NK-92 (cell line): ENCODE measurements around the gene TTF2.
A peak's percentile ranks its signal among the peaks of the same experiment; 100 is the strongest.

Experiments
- DNase-seq: peaks from one replicate; lab custom pipeline; 2025; ENCODE audit not compliant: unreplicated experiment; lab: John Stamatoyannopoulos, UW

The TTF2 gene

DNA sequence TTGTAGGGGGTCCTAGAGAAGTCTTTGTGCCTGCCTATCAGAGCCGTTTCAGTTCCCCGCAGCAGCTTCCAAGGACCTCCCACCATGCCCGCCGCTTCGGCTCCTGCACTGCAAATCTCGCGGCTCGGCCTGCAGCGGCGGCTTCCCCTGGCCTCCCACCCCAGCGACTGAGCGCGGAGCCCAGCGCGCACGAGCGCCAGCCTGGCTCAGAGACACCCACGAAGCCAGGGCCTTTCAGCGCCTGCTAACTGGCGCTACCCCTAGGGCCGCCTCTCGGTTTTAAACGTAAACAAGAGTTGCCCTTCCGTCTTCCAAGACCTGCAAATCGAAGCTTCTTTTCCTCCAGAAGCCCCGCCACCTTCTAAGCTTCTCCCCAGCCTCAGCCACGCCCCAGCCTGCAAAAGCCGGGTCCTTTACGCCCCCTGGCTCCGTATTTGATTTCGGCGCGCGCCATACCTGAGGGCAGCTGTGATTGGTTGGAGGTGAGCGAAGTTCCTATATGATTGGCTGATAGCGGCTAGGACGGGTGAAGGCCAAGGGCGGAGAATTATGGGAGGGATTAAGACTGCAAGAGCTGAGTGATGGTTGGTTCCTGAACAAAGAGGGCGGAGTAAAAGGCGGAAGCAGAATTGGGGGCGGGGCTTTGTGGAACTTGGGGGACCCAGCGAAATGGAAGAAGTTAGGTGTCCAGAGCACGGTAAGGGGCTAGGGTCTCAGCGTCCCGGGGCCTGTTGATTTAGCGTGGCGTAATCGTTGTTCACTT, at the start of gene TTF2:
Gene TTF2, plus strand, starts transcription at position 649 of the 763 bp plus-strand sequence. Its CDS starts 21 bp downstream, at position 670.
- DNase-seq = peak; percentile 84

DNA sequence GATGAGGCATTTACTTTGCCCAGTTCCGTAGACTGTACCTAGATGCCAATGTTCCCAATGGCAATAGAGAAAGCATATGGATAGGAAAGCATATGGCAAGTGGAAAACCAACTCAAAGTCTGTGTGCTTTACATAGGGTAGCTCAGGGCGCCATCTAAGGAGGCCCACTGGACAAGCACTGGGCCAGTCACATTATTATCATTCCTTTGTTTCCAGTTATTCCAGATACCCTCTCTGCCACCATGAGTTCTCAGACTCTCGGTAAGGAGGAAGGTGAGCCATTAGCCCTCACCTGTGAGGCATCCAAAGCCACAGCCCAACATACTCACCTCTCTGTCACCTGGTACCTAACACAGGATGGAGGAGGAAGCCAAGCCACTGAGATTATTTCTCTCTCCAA, 48.8 kb upstream of the TTF2 start:
- no peak for DNase-seq

DNA sequence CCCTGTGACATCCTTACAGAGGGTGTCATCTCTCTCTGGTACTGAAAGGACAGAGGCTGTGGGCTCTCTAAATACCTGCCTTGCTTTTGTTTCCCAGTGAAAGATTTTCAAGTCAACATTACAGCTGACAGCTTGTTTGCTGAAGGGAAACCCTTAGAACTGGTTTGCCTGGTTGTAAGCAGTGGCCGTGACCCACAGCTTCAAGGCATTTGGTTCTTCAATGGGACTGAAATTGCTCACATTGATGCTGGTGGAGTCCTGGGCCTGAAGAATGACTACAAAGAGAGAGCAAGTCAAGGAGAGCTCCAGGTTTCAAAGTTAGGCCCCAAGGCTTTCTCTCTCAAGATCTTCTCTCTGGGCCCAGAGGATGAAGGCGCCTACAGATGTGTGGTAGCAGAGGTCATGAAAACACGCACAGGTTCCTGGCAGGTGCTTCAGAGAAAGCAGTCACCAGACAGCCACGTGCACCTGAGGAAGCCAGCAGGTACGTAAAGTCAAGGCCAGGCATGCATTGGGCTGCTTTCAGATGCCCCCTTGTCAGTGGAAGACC, 46.7 kb upstream of the TTF2 start:
- no peak for DNase-seq

DNA sequence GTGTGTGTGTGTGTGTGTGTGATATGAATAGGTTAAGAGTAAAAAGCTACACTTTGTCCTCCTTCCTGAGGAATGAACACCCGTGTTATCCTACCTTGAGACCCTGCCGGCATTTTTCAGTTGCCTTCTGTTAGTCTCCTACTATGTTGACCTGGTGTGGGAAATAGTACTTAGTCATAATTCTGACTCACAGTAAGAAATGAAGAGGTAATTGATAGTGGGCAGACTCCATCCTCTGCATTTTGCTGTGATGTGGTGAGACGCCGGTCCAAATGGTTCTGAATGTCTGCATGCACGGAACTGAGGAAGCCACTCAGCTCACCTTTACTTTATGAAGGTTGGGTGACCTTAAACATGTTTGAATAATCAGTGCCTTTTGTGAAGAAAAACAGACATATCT, 45.9 kb upstream of the TTF2 start:
- DNase-seq = no peak

DNA sequence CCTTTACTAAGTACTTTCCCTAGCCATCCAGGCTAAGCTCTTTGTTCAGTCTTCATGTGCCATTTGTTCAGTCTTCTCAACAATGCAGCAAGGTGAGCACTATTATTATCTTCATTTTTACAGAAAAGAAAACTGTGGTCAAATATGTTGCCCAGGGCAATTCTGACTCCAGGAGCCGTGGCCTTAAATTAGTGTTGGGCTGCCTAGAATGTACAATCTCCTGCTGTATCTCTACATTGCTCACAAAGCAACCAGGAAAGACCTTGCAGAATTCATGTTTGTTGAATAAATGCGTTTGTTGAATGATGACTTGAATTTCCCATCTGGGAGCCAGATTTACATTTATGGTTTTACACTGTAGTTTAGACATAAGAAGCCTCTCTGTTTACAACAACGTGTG, 44.4 kb upstream of the TTF2 start:
- DNase-seq = no peak

DNA sequence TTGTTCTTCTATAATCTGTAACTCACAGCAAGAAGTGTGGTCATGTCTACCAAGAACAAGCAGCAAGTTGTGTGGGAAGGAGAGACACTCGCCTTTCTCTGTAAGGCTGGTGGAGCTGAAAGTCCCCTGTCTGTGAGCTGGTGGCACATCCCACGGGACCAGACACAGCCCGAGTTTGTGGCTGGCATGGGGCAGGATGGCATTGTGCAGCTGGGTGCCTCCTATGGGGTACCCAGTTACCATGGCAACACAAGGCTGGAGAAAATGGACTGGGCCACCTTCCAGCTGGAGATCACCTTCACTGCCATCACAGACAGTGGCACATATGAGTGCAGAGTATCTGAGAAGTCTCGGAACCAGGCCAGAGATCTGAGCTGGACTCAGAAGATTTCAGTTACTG, 43.1 kb upstream of the TTF2 start:
- DNase-seq = no peak

DNA sequence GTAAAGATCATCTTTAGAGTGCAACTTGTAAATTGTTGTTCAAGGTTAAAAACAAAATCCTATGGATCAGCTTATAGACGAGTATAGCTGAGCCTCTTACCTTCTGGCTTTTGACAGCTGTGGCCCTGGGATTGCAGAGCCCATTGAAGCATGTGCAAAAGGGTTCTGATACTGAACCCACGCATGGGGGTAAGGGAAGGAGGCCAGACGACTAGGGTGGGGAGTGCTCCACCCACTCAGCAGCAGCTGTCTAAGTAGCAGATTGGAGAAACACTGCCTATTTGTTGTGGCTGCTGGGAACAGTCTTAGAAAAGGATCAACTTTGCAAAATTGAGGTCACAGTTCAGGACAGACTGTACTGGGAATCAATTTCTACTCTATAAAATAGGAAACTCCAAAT, 42.5 kb upstream of the TTF2 start:
- DNase-seq = no peak

DNA sequence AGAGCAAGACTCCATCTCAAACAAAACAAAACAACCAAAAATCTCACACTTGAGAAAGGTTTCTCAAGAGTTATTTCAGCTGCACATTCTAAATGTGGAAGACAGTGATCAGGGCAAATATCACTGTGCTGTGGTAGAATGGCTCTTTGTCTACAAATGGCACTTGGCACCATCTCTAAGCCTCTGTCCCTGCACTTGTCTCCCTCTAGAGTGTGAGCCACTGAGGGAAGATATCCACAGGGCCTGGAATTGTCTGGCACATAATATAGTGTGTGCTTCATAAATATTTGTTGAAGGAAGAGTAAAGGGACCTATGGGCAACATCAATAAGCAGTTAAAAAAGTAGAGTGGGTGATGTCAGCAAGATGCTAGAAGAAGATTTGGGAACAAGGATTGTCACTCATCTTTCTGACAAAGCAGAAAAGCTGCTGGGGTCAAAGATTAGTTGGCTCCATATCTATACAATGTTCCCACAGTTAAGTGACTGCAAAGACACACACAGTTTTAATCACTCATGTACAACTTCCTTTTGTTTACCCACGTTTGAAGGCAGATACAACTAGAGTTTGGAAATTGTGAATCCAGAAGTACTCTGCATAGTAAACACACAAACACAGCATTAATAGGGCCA, 39.5 kb upstream of the TTF2 start:
- no peak for DNase-seq

DNA sequence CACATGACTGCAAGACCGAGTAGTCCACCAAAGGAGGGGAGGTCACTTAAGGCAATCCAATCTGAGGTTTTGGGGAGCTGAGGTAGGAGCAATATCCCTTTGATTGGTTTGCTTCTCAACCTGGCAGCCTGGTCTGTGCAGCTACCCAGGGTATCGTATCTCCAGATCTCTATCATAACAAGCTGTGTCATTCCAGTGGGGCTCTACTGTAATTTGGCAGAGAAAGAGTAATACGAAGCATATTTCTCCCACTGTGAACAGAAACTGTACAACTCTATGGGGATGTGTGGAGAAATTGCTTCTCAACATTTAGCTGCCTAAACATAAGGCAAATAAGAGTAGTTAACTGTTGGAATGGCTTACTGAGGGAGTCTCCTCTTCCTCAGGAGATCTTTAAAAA, 38.0 kb upstream of the TTF2 start:
- no peak for DNase-seq

DNA sequence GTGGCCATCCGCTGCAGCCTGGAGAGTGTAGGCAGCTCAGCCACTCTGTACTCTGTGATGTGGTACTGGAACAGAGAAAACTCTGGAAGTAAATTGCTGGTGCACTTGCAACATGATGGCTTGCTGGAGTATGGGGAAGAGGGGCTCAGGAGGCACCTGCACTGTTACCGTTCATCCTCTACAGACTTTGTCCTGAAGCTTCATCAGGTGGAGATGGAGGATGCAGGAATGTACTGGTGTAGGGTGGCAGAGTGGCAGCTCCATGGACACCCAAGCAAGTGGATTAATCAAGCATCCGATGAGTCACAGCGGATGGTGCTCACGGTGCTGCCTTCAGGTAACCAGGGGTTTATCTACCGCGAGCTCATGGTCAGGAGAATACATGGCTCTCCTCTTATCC, 34.6 kb upstream of the TTF2 start:
- DNase-seq = no peak

DNA sequence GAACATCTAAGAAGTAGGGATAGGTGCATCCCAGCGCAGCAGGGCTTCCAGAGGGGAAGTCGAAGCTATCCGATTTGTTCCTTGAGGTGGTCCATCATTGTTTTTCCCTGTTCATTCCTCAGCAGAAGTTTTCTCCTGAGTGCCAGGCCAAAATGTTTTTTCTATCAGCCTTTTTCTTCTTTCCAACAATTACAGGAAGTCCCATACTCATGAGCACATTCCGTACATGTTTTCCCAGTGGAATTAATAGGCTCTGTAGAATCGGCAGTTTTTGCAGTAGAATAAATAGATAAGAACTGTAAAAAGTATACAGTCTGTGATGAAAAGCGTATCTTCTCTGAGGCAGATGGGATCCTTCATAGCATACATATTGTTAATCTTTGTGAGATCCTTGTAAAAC, 33.8 kb upstream of the TTF2 start:
- no peak for DNase-seq

DNA sequence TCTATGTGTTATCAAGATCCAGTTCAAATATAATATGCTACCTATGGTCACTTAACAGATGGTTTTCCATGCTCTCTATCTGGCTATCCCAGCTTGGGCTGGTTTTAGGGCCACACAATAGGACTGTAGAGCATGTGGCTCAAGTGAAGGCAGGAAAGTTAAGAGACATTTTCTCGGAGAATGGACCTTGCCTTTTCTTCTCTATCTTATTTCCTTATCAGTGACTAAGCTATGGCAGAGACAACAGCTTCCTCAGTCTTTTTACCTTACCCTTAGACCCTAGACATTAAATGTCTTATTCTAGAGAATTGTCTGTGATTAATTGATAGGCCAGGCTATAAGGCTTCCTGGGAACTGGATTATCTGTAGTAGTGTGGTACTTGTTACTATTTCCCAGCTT, 30.4 kb upstream of the TTF2 start:
- no peak for DNase-seq

DNA sequence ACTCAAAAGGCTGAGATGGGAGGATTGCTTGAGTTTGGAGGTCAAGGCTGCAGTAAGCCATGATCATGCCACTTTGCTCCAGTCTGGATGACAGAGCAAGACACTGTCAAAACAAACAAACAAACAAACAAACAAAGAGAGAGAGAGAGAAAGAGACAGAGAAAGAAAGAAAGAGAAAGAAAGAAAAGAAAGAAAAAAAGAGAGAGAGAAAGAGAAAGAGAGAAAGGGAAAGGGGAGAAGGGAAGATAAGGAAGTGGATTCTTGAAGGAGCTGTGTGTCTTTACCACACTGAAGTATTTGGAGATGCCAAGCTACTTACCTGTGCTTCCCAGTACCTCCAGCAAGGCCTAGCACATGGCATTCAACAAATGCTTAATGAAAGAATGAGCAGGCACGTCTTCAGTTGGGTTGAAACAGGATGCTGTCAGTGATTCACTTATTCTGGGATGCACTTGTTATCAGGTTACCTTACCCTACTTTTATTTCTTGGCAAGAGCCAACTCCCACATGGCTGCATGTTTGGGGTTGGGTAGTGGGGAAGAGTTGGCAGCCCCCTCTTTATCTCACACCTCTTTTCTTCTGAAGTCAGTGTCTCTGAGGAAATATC, 29.8 kb upstream of the TTF2 start:
- DNase-seq = no peak

DNA sequence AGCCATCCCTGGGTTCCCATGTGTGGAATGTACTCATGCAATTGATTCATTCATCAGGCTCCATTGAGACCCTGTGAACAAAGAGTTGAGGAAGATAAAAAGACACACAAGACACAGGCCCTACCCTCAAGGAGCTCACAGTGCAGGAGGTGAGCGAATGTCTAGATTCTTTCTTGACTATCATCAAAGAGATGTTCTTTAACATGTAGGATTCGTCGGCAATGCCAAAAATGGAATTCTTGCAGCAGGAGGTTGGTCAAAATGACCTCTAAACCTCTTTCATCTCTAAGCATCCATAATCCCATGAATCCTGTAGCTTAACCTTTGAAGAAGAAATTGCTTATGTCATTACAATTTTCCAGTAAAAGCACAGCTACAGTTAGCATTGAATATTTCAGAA, 27.9 kb upstream of the TTF2 start:
- no peak for DNase-seq

DNA sequence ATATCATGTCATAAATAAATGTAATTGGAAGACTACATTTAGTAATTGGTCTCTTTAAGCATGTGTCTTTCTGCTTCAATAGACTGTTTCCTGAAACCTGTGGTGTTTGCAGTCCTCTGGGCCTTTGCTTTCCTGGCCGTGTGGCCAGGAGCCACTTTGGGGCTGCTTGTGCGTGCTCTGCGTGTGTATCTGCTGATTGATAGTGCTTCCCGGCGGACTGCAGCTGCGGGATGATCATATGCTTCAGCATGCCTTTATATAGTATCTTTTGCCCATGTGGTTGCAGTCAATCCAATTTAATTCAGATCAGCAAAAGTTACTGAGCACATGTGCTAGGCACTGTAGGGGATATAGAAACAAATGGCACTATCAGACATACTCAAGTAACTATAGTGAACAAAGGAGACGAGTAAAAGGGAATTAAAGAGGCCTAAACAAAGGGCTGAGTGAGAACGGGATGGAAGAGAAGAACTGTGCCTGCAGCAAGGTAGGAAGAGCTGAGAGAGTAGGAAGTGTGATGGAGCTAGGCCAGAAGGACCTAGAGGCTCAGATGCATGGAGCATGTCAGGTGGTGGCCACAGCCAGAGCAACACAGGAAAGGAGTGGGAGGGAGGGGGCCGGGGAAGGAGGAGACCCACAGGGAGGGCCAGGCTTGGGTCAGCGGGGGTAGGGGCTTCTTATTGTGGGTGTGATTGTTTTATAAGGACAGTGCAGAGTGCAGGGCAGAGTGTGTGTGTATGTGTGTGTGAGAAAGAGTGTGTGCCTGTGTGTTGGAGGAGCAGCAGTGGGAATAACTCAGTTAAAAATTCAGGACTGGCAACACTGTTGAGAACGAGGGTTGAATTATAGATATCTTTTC, 27.2 kb upstream of the TTF2 start:
- no peak for DNase-seq

DNA sequence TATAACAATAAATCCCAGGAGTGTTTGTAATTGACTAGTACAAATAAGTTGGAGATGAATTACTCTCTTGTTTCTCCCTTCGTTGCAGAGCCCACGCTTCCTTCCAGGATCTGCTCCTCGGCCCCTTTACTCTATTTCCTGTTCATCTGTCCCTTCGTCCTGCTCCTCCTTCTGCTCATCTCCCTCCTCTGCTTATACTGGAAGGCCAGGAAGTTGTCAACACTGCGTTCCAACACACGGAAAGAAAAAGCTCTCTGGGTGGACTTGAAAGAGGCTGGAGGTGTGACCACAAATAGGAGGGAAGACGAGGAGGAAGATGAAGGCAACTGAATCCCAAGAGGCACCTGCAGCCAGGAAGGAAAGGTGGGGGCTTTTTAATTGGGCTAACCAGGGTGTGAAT, 26.4 kb upstream of the TTF2 start:
- DNase-seq = no peak

DNA sequence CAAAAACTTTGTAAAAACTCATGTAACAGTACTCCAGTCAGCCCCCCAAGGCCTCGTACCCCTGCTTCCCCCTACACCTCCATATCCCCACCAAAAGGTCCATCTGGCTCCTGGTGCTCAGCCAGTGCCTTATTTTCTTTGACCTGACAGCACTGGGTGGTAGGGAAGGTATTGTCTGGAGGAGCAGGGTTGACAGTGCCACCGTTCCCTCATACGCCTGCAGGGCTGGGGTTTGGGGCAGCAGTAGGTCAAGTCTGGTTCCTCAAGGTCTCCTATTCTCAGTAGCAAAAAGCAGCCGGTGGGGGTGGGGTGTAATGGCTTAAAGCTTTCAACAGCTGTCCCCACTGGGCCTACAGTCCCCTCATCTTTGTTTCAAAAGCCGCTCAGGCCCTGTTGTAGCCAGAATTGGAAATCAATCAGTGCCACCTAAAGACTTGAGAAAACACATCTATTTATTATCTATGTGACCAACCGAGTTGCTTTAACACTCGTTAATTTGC, 25.3 kb upstream of the TTF2 start:
- DNase-seq = no peak

DNA sequence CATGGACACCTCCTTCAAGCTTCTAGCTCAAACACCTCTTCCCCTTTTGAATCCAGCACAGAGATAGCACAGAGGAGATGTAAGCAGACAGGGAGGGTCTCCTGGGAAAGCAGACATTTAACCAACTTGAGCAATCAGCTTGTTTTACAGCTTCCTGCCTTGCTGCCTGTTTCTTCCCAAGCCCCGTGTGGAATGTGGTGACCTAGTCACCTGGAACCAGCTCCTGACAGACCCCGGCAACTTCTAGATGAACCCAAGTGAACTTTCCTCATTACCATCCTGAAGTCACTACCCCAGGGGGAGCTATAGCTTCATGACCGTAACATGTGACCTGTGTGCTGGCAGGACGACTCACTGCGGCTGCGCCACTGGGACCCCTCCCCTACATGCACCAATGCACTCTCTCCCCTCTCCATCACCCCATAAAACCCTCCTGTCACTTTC, 24.1 kb upstream of the TTF2 start:
- DNase-seq = no peak

DNA sequence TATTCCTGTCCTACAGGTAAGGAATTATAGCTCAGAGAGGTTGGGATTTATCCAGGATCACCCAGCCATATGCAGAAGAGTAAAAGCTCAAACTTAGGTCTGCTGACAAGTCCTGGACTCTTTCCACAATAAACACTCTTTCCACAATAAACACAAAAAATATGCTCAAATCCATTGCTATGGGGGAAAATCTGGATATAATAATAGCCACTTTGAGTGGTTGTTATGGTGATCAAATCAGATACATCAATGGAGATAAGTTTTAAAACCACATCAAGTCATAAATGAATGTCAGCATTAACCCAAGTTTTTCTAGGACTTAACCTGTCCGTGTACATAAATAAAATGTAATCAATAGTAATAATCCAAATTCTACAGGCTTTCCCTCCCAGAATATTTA, 22.3 kb upstream of the TTF2 start:
- no peak for DNase-seq

DNA sequence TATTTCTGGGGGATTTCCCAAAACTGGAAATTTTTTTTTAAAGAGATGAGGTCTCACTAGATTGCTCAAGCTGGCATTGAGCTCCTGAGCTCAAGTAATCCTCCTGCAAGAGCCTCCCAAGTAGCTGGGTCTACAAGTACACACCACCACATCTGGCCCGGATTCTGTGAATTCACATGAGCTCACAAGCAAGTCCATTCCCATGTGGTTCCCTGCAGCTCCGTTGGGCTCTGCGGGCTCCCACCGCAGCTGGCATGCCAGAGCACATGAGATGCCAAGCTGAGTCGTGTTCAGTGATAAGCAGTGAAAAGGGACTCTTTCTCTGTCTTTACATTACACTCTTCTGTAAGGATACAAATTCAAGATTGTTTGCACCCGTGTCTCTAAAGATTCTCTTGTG, 21.9 kb upstream of the TTF2 start:
- DNase-seq = no peak

DNA sequence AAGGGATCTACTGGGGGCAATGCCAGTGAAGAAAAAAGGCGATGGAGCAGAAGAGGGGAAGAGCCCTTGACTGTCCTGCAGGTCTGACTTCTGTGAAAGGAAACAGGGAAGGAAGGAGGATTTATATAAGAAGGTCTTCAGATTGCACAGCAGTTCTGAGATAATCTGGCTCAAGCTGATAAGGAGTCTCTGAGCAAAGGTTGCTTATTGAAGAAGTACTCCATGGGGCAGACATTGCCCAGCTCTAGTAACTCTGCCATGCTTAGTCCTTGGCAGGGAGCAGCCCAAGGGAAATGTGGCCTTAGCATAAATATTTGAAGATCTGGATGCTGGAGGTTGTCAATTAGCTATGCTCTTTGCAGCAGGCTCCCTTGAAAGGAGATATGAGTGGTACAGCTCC, 15.9 kb upstream of the TTF2 start:
- no peak for DNase-seq
